Epithelial cell of esophagus (primary cell): ENCODE data around the gene ATXN7.

Experiments
- DNase-seq: peaks from one replicate; pipeline ENCODE4 v3.0.0; 2010; ENCODE audit warnings: low read depth
- H3K4me3 ChIP-seq: 2 replicates; pipeline ENCODE4 v1.5.1; 2011; ENCODE audit warnings: mild to moderate bottlenecking, low read length, control low read depth
- CTCF ChIP-seq: IDR thresholded peaks from 2 replicates; pipeline ENCODE4 v1.5.1; 2011; ENCODE audit warnings: low read depth, mild to moderate bottlenecking, low read length, control low read depth, inconsistent platforms; ENCODE audit not compliant: insufficient read depth; ENCODE audit errors: missing control alignments

Gene ATXN7

GRCh38 chr3:63998852-63999754 is 135.4 kb downstream of the ATXN7 start:
- DNase-seq, result no peak
- no peak for TF ChIP-seq CTCF
- no peak overlapping the region for H3K4me3 ChIP-seq

- no peak for TF ChIP-seq CTCF
- no peak overlapping the region for H3K4me3 ChIP-seq
- DNase-seq, result no peak
Observed at GRCh38 chr3:64000453-64001055, 136.9 kb downstream of the ATXN7 start.

GRCh38 chr3:64002233-64002632 is 138.6 kb downstream of the ATXN7 start:
- no peak for DNase-seq
- TF ChIP-seq CTCF, result no peak
- H3K4me3 ChIP-seq, result no peak overlapping the region

- no peak for DNase-seq
- no peak for TF ChIP-seq CTCF
- H3K4me3 ChIP-seq, result no peak overlapping the region
Observed at GRCh38 chr3:64003589-64003988, 139.9 kb downstream of the ATXN7 start.

- H3K4me3 ChIP-seq, result no peak overlapping the region
- TF ChIP-seq CTCF, result no peak
- DNase-seq, result no peak
Observed at GRCh38 chr3:64008017-64008416, 144.3 kb downstream of the ATXN7 start.

GRCh38 chr3:64008487-64009351 is 145.1 kb downstream of the ATXN7 start:
- TF ChIP-seq CTCF, result no peak

More at GRCh38 chr3:64008487-64009351, 145.1 kb downstream of the ATXN7 start:
- H3K4me3 ChIP-seq, result no peak overlapping the region
- DNase-seq, result no peak
